C4-2B (cell line): ENCODE data around the gene C14orf93.

ENCODE experiments used
- ZFX ChIP-seq: fragments of 450-650 bp; IDR thresholded peaks from 2 replicates; pipeline ENCODE4 v1.6.1; 2017
- TF ChIP-seq, protein P1 (sequence below): fragments of 450-650 bp; conservative IDR thresholded peaks from 2 replicates; pipeline ENCODE4 v1.5.1; 2017; ENCODE audit warnings: mild to moderate bottlenecking

DNA sequence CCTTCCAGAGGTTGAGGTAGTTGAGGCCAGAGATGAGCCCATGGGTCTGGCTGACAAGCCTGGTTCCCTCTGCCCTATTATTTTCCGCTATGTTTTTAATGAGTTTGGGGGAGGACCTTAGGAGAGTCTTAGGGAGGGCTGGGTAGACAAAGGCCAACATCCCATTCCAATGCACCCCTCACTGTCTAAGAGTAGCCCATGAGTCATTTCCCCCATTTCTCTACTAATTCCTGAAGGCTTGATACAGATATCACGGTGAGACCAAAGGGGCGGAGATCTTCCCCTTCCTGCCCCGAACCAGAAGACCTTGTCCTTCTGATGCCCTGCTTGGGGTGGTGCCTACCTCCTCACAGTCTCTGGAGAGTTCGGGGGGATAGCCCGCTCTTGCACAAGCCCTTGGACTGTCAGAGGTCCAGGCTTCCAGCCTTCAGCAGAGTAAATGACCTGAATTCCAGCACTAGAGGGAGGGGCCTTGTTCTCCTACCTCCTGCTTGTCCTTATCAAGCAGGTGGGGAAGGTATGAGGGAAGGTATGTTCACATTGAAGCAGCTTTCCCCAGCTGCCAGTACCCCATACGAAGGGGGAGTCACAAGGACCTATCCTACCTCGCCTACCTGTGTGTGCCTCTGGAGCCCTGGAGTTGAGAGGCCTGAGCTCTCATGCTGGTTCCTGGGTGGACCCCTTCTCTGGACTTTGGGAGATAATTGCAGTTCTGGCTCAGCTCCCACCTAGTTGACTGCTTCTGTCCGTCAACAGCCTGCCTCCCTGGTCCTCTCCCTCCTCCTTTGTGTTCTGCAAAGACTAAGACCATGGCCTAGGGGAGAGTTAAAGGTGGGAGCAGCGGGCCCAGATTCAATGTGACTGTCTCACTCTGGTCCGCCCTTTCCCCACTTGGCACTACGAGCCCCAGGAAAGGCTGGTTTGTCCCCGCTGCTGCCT lies 35.7 kb upstream of the C14orf93 start:
- TF ChIP-seq, protein P1, sequence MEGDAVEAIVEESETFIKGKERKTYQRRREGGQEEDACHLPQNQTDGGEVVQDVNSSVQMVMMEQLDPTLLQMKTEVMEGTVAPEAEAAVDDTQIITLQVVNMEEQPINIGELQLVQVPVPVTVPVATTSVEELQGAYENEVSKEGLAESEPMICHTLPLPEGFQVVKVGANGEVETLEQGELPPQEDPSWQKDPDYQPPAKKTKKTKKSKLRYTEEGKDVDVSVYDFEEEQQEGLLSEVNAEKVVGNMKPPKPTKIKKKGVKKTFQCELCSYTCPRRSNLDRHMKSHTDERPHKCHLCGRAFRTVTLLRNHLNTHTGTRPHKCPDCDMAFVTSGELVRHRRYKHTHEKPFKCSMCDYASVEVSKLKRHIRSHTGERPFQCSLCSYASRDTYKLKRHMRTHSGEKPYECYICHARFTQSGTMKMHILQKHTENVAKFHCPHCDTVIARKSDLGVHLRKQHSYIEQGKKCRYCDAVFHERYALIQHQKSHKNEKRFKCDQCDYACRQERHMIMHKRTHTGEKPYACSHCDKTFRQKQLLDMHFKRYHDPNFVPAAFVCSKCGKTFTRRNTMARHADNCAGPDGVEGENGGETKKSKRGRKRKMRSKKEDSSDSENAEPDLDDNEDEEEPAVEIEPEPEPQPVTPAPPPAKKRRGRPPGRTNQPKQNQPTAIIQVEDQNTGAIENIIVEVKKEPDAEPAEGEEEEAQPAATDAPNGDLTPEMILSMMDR: no peak
- no peak for TF ChIP-seq ZFX
